A204.1 (cell line): ENCODE measurements around the gene BCL7B.
"Not testable (repeated sequence)": the region's sequence is repeated elsewhere in the genome, so short reads cannot be mapped to it uniquely, and the experiment has no call there.

Source experiments
- FAIRE-seq: peaks from 2 replicates; lab custom pipeline; 2012; peaks lifted over from hg19 to GRCh38; lab: Jason Lieb, UNC

BCL7B gene

GRCh38 chr7:73495507-73495906, 62.0 kb downstream of the BCL7B start:
- not testable (repeated sequence) for FAIRE-seq

GRCh38 chr7:73489976-73490375, 67.5 kb downstream of the BCL7B start:
- no peak for FAIRE-seq

GRCh38 chr7:73487486-73487885, 70.0 kb downstream of the BCL7B start:
- FAIRE-seq = no peak
